SK-N-SH (cell line): ENCODE data around the gene CCL27. TPM values are rescaled to one million over a fixed set of nuclear protein-coding genes. Genes with fewer than 3 reads are reported as not detected.

Experiments
- CTCF ChIA-PET: fragments of 300-600, 350-600 bp; formaldehyde crosslinking; extraction: SDS; loops from one replicate; lab custom pipeline; 2021; lab: Yijun Ruan, JAX
- POLR2A ChIA-PET: fragments of 350-600 bp; sonication (Branson Sonifier 250); formaldehyde crosslinking; extraction: SDS; loops from one replicate; lab custom pipeline; 2020; ENCODE audit warnings: antibody characterized with exemption, inconsistent platforms; lab: Yijun Ruan, JAX
- DNase-seq: peaks from one replicate; pipeline ENCODE4 v3.0.0; 2012
- H2AFZ ChIP-seq: fragments of 200-600 bp; sonication (generic); 2 replicates; pipeline ENCODE4 v1.8.1; 2016; ENCODE audit warnings: antibody characterized with exemption, mild to moderate bottlenecking, low read depth
- H3F3A ChIP-seq: fragments of 200-600 bp; sonication (generic); replicated peaks from 2 replicates; pipeline ENCODE3; 2016; ENCODE audit warnings: antibody characterized with exemption, mild to moderate bottlenecking; ENCODE audit not compliant: insufficient read depth
- H3K27ac ChIP-seq, 2 experiments: fragments of 200-500 bp in 1 of 2; fragments of 200-600 bp in 1 of 2; sonication (Bioruptor generic) in 1 of 2; sonication (generic), shearing (Covaris generic) in 1 of 2; 2 replicates each; pipeline versions ENCODE4 v1.5.1 to v1.6.1; 2014 to 2016; ENCODE audit warnings: low read depth in 2 of 2, inconsistent platforms in 1 of 2, low read length in 1 of 2, mild to moderate bottlenecking in 1 of 2, mixed read lengths in 1 of 2
- H3K27me3 ChIP-seq: fragments of 200-600 bp; sonication (generic), shearing (Covaris generic); 2 replicates; pipeline ENCODE4 v1.6.1; 2016; ENCODE audit warnings: mixed run types; ENCODE audit not compliant: insufficient read depth
- H3K36me3 ChIP-seq, 2 experiments: fragments of 200-500 bp in 1 of 2; fragments of 200-600 bp in 1 of 2; sonication (Bioruptor generic) in 1 of 2; sonication (generic) in 1 of 2; replicated peaks in 1 of 2; 2 replicates each; pipeline versions ENCODE3 to v1.5.1; 2014 to 2016; ENCODE audit warnings: low read length in 1 of 2, mild to moderate bottlenecking in 1 of 2; ENCODE audit not compliant: insufficient read depth in 2 of 2, control insufficient read depth in 1 of 2
- H3K4me1 ChIP-seq, 2 experiments: fragments of 200-500 bp in 1 of 2; fragments of 200-600 bp in 1 of 2; sonication (Bioruptor generic) in 1 of 2; sonication (generic), shearing (Covaris generic) in 1 of 2; 2 replicates each; pipeline versions ENCODE4 v1.5.1 to v1.6.1; 2014 to 2016; ENCODE audit warnings: low read depth in 1 of 2, low read length in 1 of 2, mixed run types in 1 of 2; ENCODE audit not compliant: insufficient read depth in 2 of 2, control insufficient read depth in 1 of 2
- H3K4me2 ChIP-seq: fragments of 200-600 bp; sonication (generic), shearing (Covaris generic); 2 replicates; pipeline ENCODE4 v1.6.1; 2017; ENCODE audit warnings: mixed run types
- H3K4me3 ChIP-seq, 2 experiments: fragments of 200-500 bp in 1 of 2; fragments of 200-600 bp in 1 of 2; sonication (Bioruptor generic) in 1 of 2; sonication (generic), shearing (Covaris generic) in 1 of 2; 2 replicates each; pipeline versions ENCODE4 v1.5.1 to v1.8.1; 2014 to 2016; ENCODE audit warnings: low read depth in 2 of 2, inconsistent platforms in 1 of 2, low read length in 1 of 2, mild to moderate bottlenecking in 1 of 2, mixed read lengths in 1 of 2, moderate library complexity in 1 of 2
- H3K79me2 ChIP-seq: fragments of 200-600 bp; sonication (generic); 2 replicates; pipeline ENCODE4 v1.8.1; 2017; ENCODE audit warnings: mild to moderate bottlenecking; ENCODE audit not compliant: insufficient read depth
- H3K9ac ChIP-seq: fragments of 200-600 bp; sonication (generic); 2 replicates; pipeline ENCODE4 v1.6.1; 2017; ENCODE audit warnings: mixed run types
- H3K9me2 ChIP-seq: fragments of 200-600 bp; sonication (generic); 2 replicates; pipeline ENCODE4 v1.6.1; 2017; ENCODE audit warnings: mixed run types
- H3K9me3 ChIP-seq: fragments of 200-600 bp; sonication (generic); 2 replicates; pipeline ENCODE4 v1.6.1; 2017; ENCODE audit warnings: mixed run types, mild to moderate bottlenecking, moderate library complexity
- H4K20me1 ChIP-seq: fragments of 200-600 bp; sonication (generic); 2 replicates; pipeline ENCODE4 v1.6.1; 2017; ENCODE audit warnings: mild to moderate bottlenecking, mixed run types; ENCODE audit not compliant: insufficient read depth
- EP300 ChIP-seq, 2 experiments: IDR thresholded peaks; 2 replicates each; pipeline versions ENCODE4 v1.4.0 to v1.6.1; 2012; ENCODE audit warnings: borderline replicate concordance in 1 of 2, low read depth in 1 of 2, low read length in 1 of 2
- EZH2phosphoT487 ChIP-seq: fragments of 200-600 bp; sonication (generic); IDR thresholded peaks from 2 replicates; pipeline ENCODE4 v1.6.1; 2017; ENCODE audit warnings: low read depth, mixed run types, mild to moderate bottlenecking, antibody characterized with exemption, moderate library complexity, borderline replicate concordance
- FOSL2 ChIP-seq: IDR thresholded peaks from 2 replicates; pipeline ENCODE4 v1.4.0; 2012; ENCODE audit warnings: low read depth, mild to moderate bottlenecking, moderate library complexity, borderline replicate concordance
- FOXJ3 ChIP-seq: sonication (generic); formaldehyde crosslinking; IDR thresholded peaks from 2 replicates; pipeline ENCODE4 v1.5.1; 2020; ENCODE audit warnings: mild to moderate bottlenecking, missing genetic modification reagents
- FOXM1 ChIP-seq: IDR thresholded peaks from 2 replicates; pipeline ENCODE4 v1.4.0; 2012; ENCODE audit warnings: low read depth, mild to moderate bottlenecking
- GABPA ChIP-seq: IDR thresholded peaks from 2 replicates; pipeline ENCODE4 v1.4.0; 2012; ENCODE audit warnings: low read depth, mild to moderate bottlenecking
- IRF3 ChIP-seq: fragments of 150-350 bp; IDR thresholded peaks from 2 replicates; pipeline ENCODE4 v1.6.1; 2016; ENCODE audit warnings: mild to moderate bottlenecking, low read depth, low read length
- MAX ChIP-seq: IDR thresholded peaks from 2 replicates; pipeline ENCODE4 v1.4.0; 2012; ENCODE audit warnings: low read depth
- MEF2A ChIP-seq: IDR thresholded peaks from 2 replicates; pipeline ENCODE4 v1.4.0; 2012; ENCODE audit warnings: low read depth, borderline replicate concordance
- MXI1 ChIP-seq: IDR thresholded peaks from 2 replicates; pipeline ENCODE4 v1.6.1; 2012; ENCODE audit warnings: mild to moderate bottlenecking, low read depth, low read length, improper control_type of control experiment
- NRF1 ChIP-seq: IDR thresholded peaks from 2 replicates; pipeline ENCODE4 v1.6.1; 2012; ENCODE audit warnings: low read depth, mild to moderate bottlenecking, low read length
- RAD21 ChIP-seq: IDR thresholded peaks from 2 replicates; pipeline ENCODE4 v1.6.1; 2012; ENCODE audit warnings: mild to moderate bottlenecking, low read length
- REST ChIP-seq: IDR thresholded peaks from 2 replicates; pipeline ENCODE4 v1.6.1; 2012; ENCODE audit warnings: mild to moderate bottlenecking, low read depth, low read length, moderate library complexity
- RFX5 ChIP-seq: IDR thresholded peaks from 2 replicates; pipeline ENCODE4 v1.6.1; 2012; ENCODE audit warnings: mild to moderate bottlenecking, improper control_type of control experiment, low read length
- SIN3A ChIP-seq: IDR thresholded peaks from 2 replicates; pipeline ENCODE4 v1.6.1; 2012; ENCODE audit warnings: low read depth, mild to moderate bottlenecking, low read length, moderate library complexity, borderline replicate concordance
- SMC3 ChIP-seq: IDR thresholded peaks from 2 replicates; pipeline ENCODE4 v1.6.1; 2012; ENCODE audit warnings: low read depth, low read length, improper control_type of control experiment
- USF1 ChIP-seq: IDR thresholded peaks from 2 replicates; pipeline ENCODE4 v1.4.0; 2012; ENCODE audit warnings: low read depth, borderline replicate concordance
- YY1 ChIP-seq: IDR thresholded peaks from 2 replicates; pipeline ENCODE4 v1.4.0; 2012; ENCODE audit warnings: low read depth, mild to moderate bottlenecking
- ZBTB33 ChIP-seq: IDR thresholded peaks from 2 replicates; pipeline ENCODE4 v1.4.0; 2012; ENCODE audit warnings: low read depth, borderline replicate concordance
- WGBS: methylation state at CpG from one replicate; pipeline ENCODE4 v1.1.6; 2017; ENCODE audit warnings: low lambda C conversion rate; 5-methylcytosine and 5-hydroxymethylcytosine counted together
- polyA plus RNA-seq, 3 experiments: library from polyadenylated mRNA; depleted of rRNA; stranded (reverse); fragments of >200 nt; gene quantifications; 2 replicates each; pipeline ENCODE4 v1.2.3, GENCODE V29; 2012

The CCL27 gene
- polyA plus RNA-seq, 1 of the 3 experiments (the other 2 are of a cell fraction), result not detected

GRCh38 chr9:34628656-34629490, 33.6 kb downstream of the CCL27 start, which contains the start of gene ARID3C:
TSS of gene ARID3C (minus strand) at chr9:34629066. CDS start at chr9:34628014, 1,052 bp downstream.
- Histone ChIP-seq H3K4me2 (peak within 1 kb of the TSS; percentile 78), H3K4me3 (peak within 1 kb of the TSS; percentile 44 to 52)
- no peak for TF ChIP-seq EP300 (IDR thresholded peaks at IDR 0.05; ENCODE audit: borderline replicate concordance in 1 of 2, low read depth in 1 of 2, low read length in 1 of 2)
- TF ChIP-seq FOXM1, result no peak
- no peak for TF ChIP-seq RFX5
- TF ChIP-seq FOSL2, result no peak
- no peak for TF ChIP-seq MXI1
- no peak for TF ChIP-seq MAX
- no peak for TF ChIP-seq YY1
- TF ChIP-seq REST, result no peak
- TF ChIP-seq SIN3A, result no peak
- TF ChIP-seq RAD21, result no peak
- TF ChIP-seq IRF3, result no peak
- TF ChIP-seq FOXJ3 (CRISPR knock-in tag), result no peak
- TF ChIP-seq NRF1, result no peak
- no peak for TF ChIP-seq ZBTB33
- TF ChIP-seq GABPA, result no peak
- TF ChIP-seq MEF2A, result no peak
- TF ChIP-seq SMC3, result no peak
- no peak for TF ChIP-seq USF1
- TF ChIP-seq EZH2phosphoT487, result no peak
- TF ChIP-seq, all 33 proteins: peak for 0
- Histone ChIP-seq H3K27me3 (peaks cover 21% of the 10 kb centered on the region; the same call in 1 of the 2 replicates), H3K36me3 (no peaks in the 10 kb centered on the region), H2AFZ (0 out of 2 replicates have a peak within 1 kb of the TSS, but pooled peaks have one; percentile 46), H3F3A (no peaks in the 10 kb centered on the region), H3K9me2 (no peaks in the 10 kb centered on the region), H3K4me1 (peaks cover 0 to 8% of the 10 kb centered on the region in 2 experiments; a peak in 1 of 4 replicates), H3K27ac (no peak within 1 kb of the TSS), H4K20me1 (no peaks in the 10 kb centered on the region), H3K9me3 (no peaks in the 10 kb centered on the region), H3K79me2 (no peaks in the 10 kb centered on the region), H3K9ac (no peak within 1 kb of the TSS)
- peak; percentile 84 for DNase-seq
- 14% methylated on average over 27 of the region's 69 CpGs for WGBS
- ChIA-PET POLR2A (interaction anchor here (0.5 to 1.2 kb wide), 2 partner anchors 9 to 190 kb away, joined by 3 read pairs; no protein-coding TSS in a partner anchor), CTCF (interaction anchor here (0.6 to 12.3 kb wide), 9 partner anchors 14 to 81 kb away, joined by 3 to 256 read pairs (median 5); partner anchors contain the start of genes GALT and RPP25L)
